Fibroblast of pulmonary artery (primary cell): ENCODE results near the gene GARNL3.

Experiments used
- DNase-seq: peaks from one replicate; pipeline ENCODE4 v3.0.0-alpha.2; 2010; ENCODE audit warnings: low read depth
- H3K4me3 ChIP-seq: replicated peaks from 2 replicates; pipeline ENCODE4 v1.5.1; 2011; ENCODE audit warnings: low read depth, mild to moderate bottlenecking, control low read depth, low read length, moderate library complexity
- TF ChIP-seq, protein P1 (sequence below): IDR thresholded peaks from 2 replicates; pipeline ENCODE4 v1.5.1; 2011; ENCODE audit warnings: mild to moderate bottlenecking, control low read depth, low read length, inconsistent platforms; ENCODE audit errors: missing control alignments

GARNL3 gene

DNA sequence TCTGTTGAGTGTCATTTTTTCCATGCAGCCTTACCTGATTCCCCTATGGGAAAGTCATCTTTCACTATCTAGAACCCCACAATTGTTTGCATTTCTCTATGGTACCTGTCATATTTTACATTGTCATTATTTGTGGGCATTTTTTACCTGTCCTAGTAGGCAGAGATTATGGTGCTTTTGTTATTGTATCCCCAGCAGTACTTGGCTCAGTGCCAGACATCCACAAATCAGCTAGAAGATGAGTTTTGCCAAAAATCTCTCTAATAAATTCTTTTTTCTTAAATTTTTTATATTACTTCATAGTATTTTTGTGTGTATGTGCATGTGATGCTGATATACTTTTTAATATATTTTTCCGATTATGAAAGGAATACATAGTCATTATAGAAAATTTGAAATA is 13.2 kb downstream of the GARNL3 start:
- H3K4me3 ChIP-seq, result no peak overlapping the region
- no peak for DNase-seq
- TF ChIP-seq, protein P1, sequence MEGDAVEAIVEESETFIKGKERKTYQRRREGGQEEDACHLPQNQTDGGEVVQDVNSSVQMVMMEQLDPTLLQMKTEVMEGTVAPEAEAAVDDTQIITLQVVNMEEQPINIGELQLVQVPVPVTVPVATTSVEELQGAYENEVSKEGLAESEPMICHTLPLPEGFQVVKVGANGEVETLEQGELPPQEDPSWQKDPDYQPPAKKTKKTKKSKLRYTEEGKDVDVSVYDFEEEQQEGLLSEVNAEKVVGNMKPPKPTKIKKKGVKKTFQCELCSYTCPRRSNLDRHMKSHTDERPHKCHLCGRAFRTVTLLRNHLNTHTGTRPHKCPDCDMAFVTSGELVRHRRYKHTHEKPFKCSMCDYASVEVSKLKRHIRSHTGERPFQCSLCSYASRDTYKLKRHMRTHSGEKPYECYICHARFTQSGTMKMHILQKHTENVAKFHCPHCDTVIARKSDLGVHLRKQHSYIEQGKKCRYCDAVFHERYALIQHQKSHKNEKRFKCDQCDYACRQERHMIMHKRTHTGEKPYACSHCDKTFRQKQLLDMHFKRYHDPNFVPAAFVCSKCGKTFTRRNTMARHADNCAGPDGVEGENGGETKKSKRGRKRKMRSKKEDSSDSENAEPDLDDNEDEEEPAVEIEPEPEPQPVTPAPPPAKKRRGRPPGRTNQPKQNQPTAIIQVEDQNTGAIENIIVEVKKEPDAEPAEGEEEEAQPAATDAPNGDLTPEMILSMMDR, result no peak

GRCh38 chr9:127278372-127278771 is 13.8 kb downstream of the GARNL3 start:
- DNase-seq, result no peak
- no peak overlapping the region for H3K4me3 ChIP-seq
- TF ChIP-seq, protein P1, result no peak

- TF ChIP-seq, protein P1, result no peak
- DNase-seq, result no peak
- no peak overlapping the region for H3K4me3 ChIP-seq
Measured at GRCh38 chr9:127279717-127280285, 15.2 kb downstream of the GARNL3 start.

DNA sequence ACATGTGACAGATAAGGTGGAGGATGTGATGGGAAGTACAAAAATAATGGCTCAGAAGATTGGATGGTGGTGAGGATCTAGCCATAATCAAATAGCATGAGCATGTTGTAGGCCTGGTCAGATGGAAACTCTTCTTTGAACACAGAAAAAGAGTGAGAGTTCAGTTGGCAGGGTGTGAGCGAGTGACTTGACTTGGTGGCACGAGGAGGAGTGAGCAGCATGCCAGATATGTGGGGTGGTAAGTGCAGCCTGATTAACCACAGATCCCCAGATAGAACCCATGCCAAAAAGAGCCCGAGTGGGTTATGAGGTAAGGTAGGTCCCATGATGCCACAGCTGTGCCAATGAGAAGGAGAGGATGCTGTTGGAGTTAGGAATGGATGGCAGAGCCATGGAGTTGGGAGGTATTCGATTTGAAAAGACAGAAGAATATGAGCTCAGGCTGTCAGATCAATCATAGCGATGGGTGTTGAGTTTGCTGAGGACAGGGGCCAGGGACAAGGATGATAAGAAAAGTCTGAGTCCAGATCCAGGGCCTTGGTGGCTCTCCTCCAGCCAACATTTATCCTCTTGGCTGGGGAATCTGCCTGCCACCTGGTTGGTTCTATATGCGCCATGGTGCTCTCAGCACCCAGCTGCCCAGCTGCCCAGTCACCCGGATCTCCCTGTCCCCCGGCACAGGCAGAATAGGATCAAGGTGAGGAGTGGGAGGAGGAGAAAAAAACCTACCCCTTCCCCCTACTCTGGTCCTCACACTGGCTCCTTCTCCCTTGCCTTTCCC is 16.5 kb downstream of the GARNL3 start:
- H3K4me3 ChIP-seq, result no peak overlapping the region
- no peak for DNase-seq
- TF ChIP-seq, protein P1, result no peak

GRCh38 chr9:127281891-127282290 is 17.3 kb downstream of the GARNL3 start:
- no peak for DNase-seq
- H3K4me3 ChIP-seq, result no peak overlapping the region
- TF ChIP-seq, protein P1, result no peak

GRCh38 chr9:127282611-127283010 is 18.0 kb downstream of the GARNL3 start:
- TF ChIP-seq, protein P1, result no peak

More at GRCh38 chr9:127282611-127283010, 18.0 kb downstream of the GARNL3 start:
- no peak for DNase-seq
- no peak overlapping the region for H3K4me3 ChIP-seq
